HCT116 (cell line): ENCODE measurements around the gene GALNT2. TPM values are rescaled to one million over a fixed set of nuclear protein-coding genes. Genes with fewer than 3 reads are reported as not detected.

Experiments
- ATAC-seq: fragments of 200-7000 bp; cut with Tn5 transposase; 2 replicates; pipeline ENCODE4 v1.9.1; 2020; ENCODE audit warnings: mild to moderate bottlenecking, moderate library complexity
- BruUV-seq: library from RNA; stranded (reverse); fragments of 400-500 nt; replicated peaks from 2 replicates; lab custom pipeline; 2021; lab: Mats Ljungman, UMichigan
- CTCF ChIA-PET: fragments of 300-600 bp; sonication (Branson Sonifier 250); formaldehyde crosslinking; loops from one replicate; lab custom pipeline; 2021; ENCODE audit warnings: antibody characterized with exemption; lab: Charles Lee
- POLR2A ChIA-PET: fragments of 300-600, 350-600 bp; sonication (Branson Sonifier 250); formaldehyde crosslinking; loops from one replicate; lab custom pipeline; 2021; ENCODE audit warnings: antibody characterized with exemption; lab: Charles Lee
- RAD21 ChIA-PET, 2 experiments: fragments of 300-600 bp; sonication (Branson Sonifier 250); formaldehyde crosslinking; loops; one replicate each; lab custom pipeline; 2023; ENCODE audit warnings: low total read pairs in 2 of 2; ENCODE audit not compliant: uncharacterized antibody in 2 of 2, unreplicated experiment in 2 of 2, low non-redundant PET in 1 of 2; lab: Charles Lee
- DNase-seq: peaks from one replicate; pipeline ENCODE4 v3.0.0-alpha.2; 2010; ENCODE audit warnings: low read depth, low spot score
- H2AFZ ChIP-seq: fragments of 200-600 bp; shearing (Covaris generic), sonication (generic); 2 replicates; pipeline ENCODE4 v1.6.1; 2017; ENCODE audit warnings: low read depth, mixed run types, mixed read lengths, antibody characterized with exemption, low read length; ENCODE audit not compliant: poor library complexity, severe bottlenecking
- H3K27ac ChIP-seq: 2 replicates; pipeline ENCODE4 v1.5.1; 2012; ENCODE audit warnings: low read depth, low read length
- H3K27me3 ChIP-seq: fragments of 200-600 bp; sonication (generic); 2 replicates; pipeline ENCODE4 v1.6.1; 2016; ENCODE audit warnings: mixed run types, low read length, mixed read lengths; ENCODE audit not compliant: insufficient read depth
- H3K36me3 ChIP-seq, 2 experiments: fragments of 200-500 bp in 1 of 2; fragments of 200-600 bp in 1 of 2; sonication (Bioruptor generic) in 1 of 2; sonication (generic) in 1 of 2; 2 replicates each; pipeline versions ENCODE4 v1.5.1 to v1.6.1; 2014 to 2016; ENCODE audit warnings: low read length in 2 of 2, inconsistent platforms in 1 of 2, mixed read lengths in 1 of 2, mixed run types in 1 of 2; ENCODE audit not compliant: insufficient read depth in 2 of 2, control insufficient read depth in 1 of 2
- H3K4me1 ChIP-seq, 2 experiments: fragments of 200-600 bp in 1 of 2; sonication (generic) in 1 of 2; 2 replicates each; pipeline versions ENCODE4 v1.5.1 to v1.6.1; 2012 to 2017; ENCODE audit warnings: low read length in 2 of 2, inconsistent platforms in 1 of 2, mild to moderate bottlenecking in 1 of 2, mixed read lengths in 1 of 2, mixed run types in 1 of 2, moderate library complexity in 1 of 2; ENCODE audit not compliant: insufficient read depth in 2 of 2, control insufficient read depth in 1 of 2
- H3K4me2 ChIP-seq: fragments of 200-600 bp; sonication (generic); 2 replicates; pipeline ENCODE4 v1.6.1; 2017; ENCODE audit warnings: mixed run types, low read length, mixed read lengths
- H3K4me3 ChIP-seq, 2 experiments: fragments of 200-600 bp in 1 of 2; sonication (generic) in 1 of 2; replicated peaks in 1 of 2; 2 replicates each; pipeline ENCODE4 v1.5.1; 2011 to 2016; ENCODE audit warnings: low read length in 2 of 2, control low read depth in 1 of 2, low read depth in 1 of 2, mild to moderate bottlenecking in 1 of 2, mixed read lengths in 1 of 2, mixed run types in 1 of 2
- H3K79me2 ChIP-seq: fragments of 200-600 bp; sonication (generic); 2 replicates; pipeline ENCODE4 v1.6.1; 2017; ENCODE audit warnings: mild to moderate bottlenecking, mixed run types, low read length, moderate library complexity, mixed read lengths; ENCODE audit not compliant: insufficient read depth
- H3K9ac ChIP-seq: fragments of 200-600 bp; sonication (generic); 2 replicates; pipeline ENCODE4 v1.6.1; 2016; ENCODE audit warnings: low read length, mixed read lengths
- H3K9me2 ChIP-seq: fragments of 200-600 bp; sonication (generic), shearing (Covaris generic); 2 replicates; pipeline ENCODE4 v1.6.1; 2017; ENCODE audit warnings: mixed run types, mild to moderate bottlenecking, moderate library complexity; ENCODE audit not compliant: insufficient read depth
- H3K9me3 ChIP-seq, 2 experiments: fragments of 200-500 bp in 1 of 2; fragments of 200-600 bp in 1 of 2; sonication (Bioruptor generic) in 1 of 2; sonication (generic) in 1 of 2; 2 replicates each; pipeline ENCODE4 v1.6.1; 2014 to 2017; ENCODE audit warnings: low read length in 2 of 2, mixed read lengths in 2 of 2, inconsistent platforms in 1 of 2, low read depth in 1 of 2, mild to moderate bottlenecking in 1 of 2, mixed run types in 1 of 2, moderate library complexity in 1 of 2; ENCODE audit not compliant: control insufficient read depth in 1 of 2, insufficient read depth in 1 of 2
- H4K20me1 ChIP-seq: fragments of 200-600 bp; sonication (generic), shearing (Covaris generic); 2 replicates; pipeline ENCODE4 v1.6.1; 2017; ENCODE audit warnings: mixed run types, mild to moderate bottlenecking, moderate library complexity; ENCODE audit not compliant: insufficient read depth
- CBX3 ChIP-seq: IDR thresholded peaks from 2 replicates; pipeline ENCODE4 v1.6.1; 2012; ENCODE audit warnings: low read depth
- CTCF ChIP-seq, 3 experiments: fragments of 200-600 bp in 1 of 3; sonication (generic) in 1 of 3; IDR thresholded peaks in 2 of 3; conservative IDR thresholded peaks in 1 of 3; 2 replicates each; pipeline ENCODE4 v1.5.1; 2012 to 2017; ENCODE audit warnings: low read depth in 2 of 3, low read length in 2 of 3, antibody characterized with exemption in 1 of 3, borderline replicate concordance in 1 of 3, control low read depth in 1 of 3, mild to moderate bottlenecking in 1 of 3, mixed read lengths in 1 of 3, mixed run types in 1 of 3, moderate library complexity in 1 of 3; ENCODE audit not compliant: insufficient read depth in 1 of 3
- EGR1 ChIP-seq: IDR thresholded peaks from 2 replicates; pipeline ENCODE4 v1.6.1; 2012; ENCODE audit warnings: low read depth
- EZH2phosphoT487 ChIP-seq: fragments of 200-600 bp; IDR thresholded peaks from 2 replicates; pipeline ENCODE4 v1.6.1; 2018; ENCODE audit warnings: antibody characterized with exemption, borderline replicate concordance
- SRF ChIP-seq: IDR thresholded peaks from 2 replicates; pipeline ENCODE4 v1.6.1; 2012; ENCODE audit warnings: low read depth
- TCF7L2 ChIP-seq: IDR thresholded peaks from 2 replicates; pipeline ENCODE4 v1.7.0; 2011; ENCODE audit warnings: borderline replicate concordance, inconsistent platforms; ENCODE audit not compliant: insufficient read depth, insufficient read length; ENCODE audit errors: extremely low read depth
- YY1 ChIP-seq: IDR thresholded peaks from 2 replicates; pipeline ENCODE4 v1.6.1; 2011; ENCODE audit warnings: low read length, low read depth, moderate library complexity, mild to moderate bottlenecking; ENCODE audit not compliant: insufficient replicate concordance; ENCODE audit errors: extremely low read depth
- ZFX ChIP-seq: fragments of 450-650 bp; IDR thresholded peaks from 2 replicates; pipeline ENCODE4 v1.6.1; 2017
- intact Hi-C: fragments of 100-400 bp; cut with micrococcal nuclease; formaldehyde crosslinking; loops from 2 replicates; pipeline ENCODE4 v1.10.0; 2022
- total RNA-seq: library from RNA; stranded (reverse); gene quantifications from one replicate; pipeline ENCODE4 v1.2.1, GENCODE V29; 2021; ENCODE audit not compliant: unreplicated experiment
- TF ChIP-seq, protein P1 (sequence below): IDR thresholded peaks from 2 replicates; pipeline ENCODE4 v1.6.1; 2012; ENCODE audit warnings: low read depth

Gene GALNT2
- total RNA-seq, 1 experiment from 2014 or later = 40.8 TPM

DNA sequence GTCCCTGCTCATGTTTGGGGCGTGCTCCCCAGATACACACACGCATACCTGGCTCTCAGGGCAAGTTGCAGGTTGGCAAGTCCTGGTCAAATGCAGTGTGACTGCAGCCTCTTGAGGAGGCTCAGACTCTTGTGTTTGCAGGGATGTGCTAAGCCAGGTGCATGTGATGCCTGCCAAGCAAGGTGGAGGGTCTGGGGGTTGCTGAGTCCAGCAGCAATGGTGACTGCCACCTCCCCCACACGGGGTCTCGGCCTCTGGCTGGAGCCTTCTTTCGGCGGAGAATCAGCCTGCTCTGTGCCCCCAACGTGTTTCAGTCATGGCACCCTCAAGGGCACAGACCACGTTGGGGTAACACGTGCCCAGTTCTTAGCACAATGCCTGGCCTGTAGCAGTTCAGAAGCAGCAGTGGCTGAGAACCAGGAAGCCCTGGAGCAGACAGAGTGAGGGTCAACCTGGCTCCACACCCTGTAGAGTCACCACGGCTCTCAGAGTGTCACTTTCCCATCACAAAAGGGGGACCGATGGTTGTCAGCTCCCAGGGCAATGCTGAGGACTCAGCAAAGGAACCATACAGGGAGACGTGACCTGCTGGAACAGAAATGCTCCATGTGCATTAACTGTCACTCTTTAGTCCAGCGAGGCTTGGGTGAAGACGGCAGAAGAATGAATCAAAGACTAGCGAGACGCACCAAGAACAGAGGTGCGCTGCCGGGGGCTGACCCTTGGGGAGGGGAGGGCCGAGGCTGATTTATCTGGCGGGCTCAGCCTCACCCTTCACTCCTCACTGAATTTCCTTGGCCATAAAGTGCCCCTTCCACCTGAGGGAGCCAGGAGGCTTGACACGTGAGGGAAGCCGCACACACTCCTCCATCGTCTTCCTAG, 250.1 kb downstream of the GALNT2 start:
- Histone ChIP-seq H3K4me1 (no peaks in the 10 kb centered on the region), H3K27me3 (0 out of 2 replicates have a peak, but pooled peaks cover 7% of the 10 kb centered on the region), H4K20me1 (no peaks in the 10 kb centered on the region), H3K9me3 (no peaks in the 10 kb centered on the region), H2AFZ (no peak overlapping the region), H3K36me3 (no peaks in the 10 kb centered on the region), H3K4me3 (no peak overlapping the region), H3K9me2 (no peaks in the 10 kb centered on the region)
- BruUV-seq = no TSS peak
- DNase-seq = no peak
- intact Hi-C loops = no loop called here
- POLR2A ChIA-PET = no interaction called here
- RAD21 ChIA-PET = no interaction called here
- TF ChIP-seq YY1 (no peak), TCF7L2 (no peak), SRF (no peak), ZFX (no peak)
- TF ChIP-seq, all 23 proteins: peak for 0
- Histone ChIP-seq H3K79me2 (no peaks in the 10 kb centered on the region), H3K9ac (no peak overlapping the region), H3K27ac (no peak overlapping the region), H3K4me2 (no peak overlapping the region)
- no peak for ATAC-seq
- CTCF ChIA-PET = no interaction called here

DNA sequence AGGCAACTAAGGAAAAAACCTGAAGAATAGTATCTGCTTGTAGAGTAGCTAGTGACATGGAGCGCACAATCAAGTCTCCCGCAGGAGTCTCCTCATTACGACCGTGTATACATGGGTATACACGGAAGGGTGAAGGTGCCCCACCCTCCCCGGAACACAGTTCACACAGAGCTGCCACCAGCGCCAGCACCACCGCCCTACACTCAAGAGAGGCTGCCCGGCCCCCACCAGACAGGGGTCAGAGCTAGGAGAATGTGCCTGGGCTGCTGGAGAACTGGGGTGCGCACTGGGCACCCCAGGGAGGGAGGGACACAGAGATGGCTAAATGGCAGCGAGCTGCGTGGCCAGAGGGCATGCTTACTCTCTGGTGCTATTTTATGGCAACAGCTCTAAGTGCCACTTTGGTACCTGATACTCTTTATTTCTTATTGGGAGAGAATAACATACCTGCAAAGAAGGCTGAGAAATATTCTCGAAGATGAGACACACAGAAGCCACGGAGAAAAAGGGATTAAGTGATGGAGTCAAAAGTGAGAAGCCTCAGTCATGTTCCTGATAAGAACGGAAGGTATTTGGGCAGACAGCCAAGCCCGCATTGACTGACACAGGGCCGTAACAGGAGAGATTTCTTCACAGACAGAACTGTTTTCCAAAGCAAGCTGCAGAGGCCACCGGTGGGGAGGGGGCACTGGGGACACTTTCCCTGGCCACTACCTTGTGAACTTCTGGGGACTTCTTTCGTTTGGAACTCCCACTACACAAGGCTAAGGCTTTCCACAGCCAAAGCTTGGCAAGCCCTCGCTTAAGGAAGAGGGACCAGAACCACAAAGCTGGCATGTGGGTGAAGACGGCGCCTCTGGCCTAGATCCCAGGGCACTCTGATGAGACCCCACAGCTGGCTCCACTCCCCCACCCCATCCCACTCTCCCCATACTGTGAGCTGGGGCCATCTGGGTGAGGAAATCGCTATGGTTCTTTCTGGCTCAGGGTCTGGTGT, 251.1 kb downstream of the GALNT2 start:
- no peaks in the 10 kb centered on the region for H3K79me2 ChIP-seq
- no peaks in the 10 kb centered on the region for H3K9me2 ChIP-seq
- H3K9me3 ChIP-seq = no peaks in the 10 kb centered on the region
- no TSS peak for BruUV-seq
- no peaks in the 10 kb centered on the region for H3K36me3 ChIP-seq
- no peak for ATAC-seq
- no peak overlapping the region for H3K4me3 ChIP-seq
- no peaks in the 10 kb centered on the region for H3K4me1 ChIP-seq
- intact Hi-C loops = no loop called here
- no peak overlapping the region for H3K4me2 ChIP-seq
- ChIA-PET CTCF (no interaction called here), RAD21 (no interaction called here), POLR2A (no interaction called here)
- DNase-seq = no peak
- H2AFZ ChIP-seq = no peak overlapping the region
- H4K20me1 ChIP-seq = no peaks in the 10 kb centered on the region
- H3K9ac ChIP-seq = no peak overlapping the region
- H3K27ac ChIP-seq = no peak overlapping the region
- 0 out of 2 replicates have a peak, but pooled peaks cover 2% of the 10 kb centered on the region for H3K27me3 ChIP-seq
- TF ChIP-seq EGR1 = no peak
- TF ChIP-seq YY1 = no peak
- no peak for TF ChIP-seq EZH2phosphoT487
- TF ChIP-seq, protein P1, sequence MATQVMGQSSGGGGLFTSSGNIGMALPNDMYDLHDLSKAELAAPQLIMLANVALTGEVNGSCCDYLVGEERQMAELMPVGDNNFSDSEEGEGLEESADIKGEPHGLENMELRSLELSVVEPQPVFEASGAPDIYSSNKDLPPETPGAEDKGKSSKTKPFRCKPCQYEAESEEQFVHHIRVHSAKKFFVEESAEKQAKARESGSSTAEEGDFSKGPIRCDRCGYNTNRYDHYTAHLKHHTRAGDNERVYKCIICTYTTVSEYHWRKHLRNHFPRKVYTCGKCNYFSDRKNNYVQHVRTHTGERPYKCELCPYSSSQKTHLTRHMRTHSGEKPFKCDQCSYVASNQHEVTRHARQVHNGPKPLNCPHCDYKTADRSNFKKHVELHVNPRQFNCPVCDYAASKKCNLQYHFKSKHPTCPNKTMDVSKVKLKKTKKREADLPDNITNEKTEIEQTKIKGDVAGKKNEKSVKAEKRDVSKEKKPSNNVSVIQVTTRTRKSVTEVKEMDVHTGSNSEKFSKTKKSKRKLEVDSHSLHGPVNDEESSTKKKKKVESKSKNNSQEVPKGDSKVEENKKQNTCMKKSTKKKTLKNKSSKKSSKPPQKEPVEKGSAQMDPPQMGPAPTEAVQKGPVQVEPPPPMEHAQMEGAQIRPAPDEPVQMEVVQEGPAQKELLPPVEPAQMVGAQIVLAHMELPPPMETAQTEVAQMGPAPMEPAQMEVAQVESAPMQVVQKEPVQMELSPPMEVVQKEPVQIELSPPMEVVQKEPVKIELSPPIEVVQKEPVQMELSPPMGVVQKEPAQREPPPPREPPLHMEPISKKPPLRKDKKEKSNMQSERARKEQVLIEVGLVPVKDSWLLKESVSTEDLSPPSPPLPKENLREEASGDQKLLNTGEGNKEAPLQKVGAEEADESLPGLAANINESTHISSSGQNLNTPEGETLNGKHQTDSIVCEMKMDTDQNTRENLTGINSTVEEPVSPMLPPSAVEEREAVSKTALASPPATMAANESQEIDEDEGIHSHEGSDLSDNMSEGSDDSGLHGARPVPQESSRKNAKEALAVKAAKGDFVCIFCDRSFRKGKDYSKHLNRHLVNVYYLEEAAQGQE = no peak
- TF ChIP-seq CTCF (IDR thresholded peaks at IDR 0.05 in 2 of 3, conservative IDR thresholded peaks at IDR 0.05 in 1 of 3; ENCODE audit: borderline replicate concordance in 1 of 3, insufficient read depth in 1 of 3, low read depth in 2 of 3, low read length in 2 of 3) = no peak
- no peak for TF ChIP-seq CBX3
